NCI-H128 (cell line): ENCODE data around the gene SEPTIN8.

ENCODE experiments used
- DNase-seq: peaks from one replicate; lab custom pipeline; 2025; ENCODE audit not compliant: unreplicated experiment; lab: John Stamatoyannopoulos, UW

Gene SEPTIN8

DNA sequence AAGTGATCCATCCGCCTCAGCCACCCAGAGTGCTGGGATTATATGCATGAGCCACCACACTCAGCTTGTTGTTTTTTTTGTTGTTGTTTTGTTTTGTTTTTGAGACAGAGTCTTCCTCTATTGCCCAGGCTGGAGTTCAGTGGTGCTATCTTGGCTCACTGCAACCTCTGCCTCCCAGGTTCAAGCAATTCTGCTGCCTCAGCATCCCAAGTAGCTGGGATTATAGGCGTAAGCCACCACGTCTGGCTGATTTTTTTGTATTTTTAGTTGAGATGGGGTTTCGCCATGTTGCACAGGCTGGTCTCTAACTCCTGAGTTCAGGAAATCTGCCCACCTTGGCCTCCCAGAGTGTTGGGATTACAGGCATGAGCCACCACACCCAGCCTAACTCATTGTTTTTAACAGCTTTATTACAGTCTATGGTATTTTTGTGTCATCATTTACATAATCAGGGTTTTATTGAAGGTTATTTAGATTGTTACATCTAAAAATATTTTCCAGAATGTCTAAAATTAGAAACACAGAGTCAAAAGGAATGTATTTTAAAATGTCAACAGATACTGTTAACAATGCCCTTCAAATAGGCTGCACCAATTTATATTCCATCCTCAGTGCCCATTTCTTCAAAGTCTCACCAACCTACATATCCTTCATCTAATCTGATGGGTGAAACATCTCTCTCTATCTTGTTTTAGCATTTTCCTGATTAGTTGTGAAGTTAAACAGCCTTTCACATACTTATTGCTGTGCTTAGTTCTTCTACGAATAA is 58.3 kb downstream of the SEPTIN8 start:
- no peak for DNase-seq

DNA sequence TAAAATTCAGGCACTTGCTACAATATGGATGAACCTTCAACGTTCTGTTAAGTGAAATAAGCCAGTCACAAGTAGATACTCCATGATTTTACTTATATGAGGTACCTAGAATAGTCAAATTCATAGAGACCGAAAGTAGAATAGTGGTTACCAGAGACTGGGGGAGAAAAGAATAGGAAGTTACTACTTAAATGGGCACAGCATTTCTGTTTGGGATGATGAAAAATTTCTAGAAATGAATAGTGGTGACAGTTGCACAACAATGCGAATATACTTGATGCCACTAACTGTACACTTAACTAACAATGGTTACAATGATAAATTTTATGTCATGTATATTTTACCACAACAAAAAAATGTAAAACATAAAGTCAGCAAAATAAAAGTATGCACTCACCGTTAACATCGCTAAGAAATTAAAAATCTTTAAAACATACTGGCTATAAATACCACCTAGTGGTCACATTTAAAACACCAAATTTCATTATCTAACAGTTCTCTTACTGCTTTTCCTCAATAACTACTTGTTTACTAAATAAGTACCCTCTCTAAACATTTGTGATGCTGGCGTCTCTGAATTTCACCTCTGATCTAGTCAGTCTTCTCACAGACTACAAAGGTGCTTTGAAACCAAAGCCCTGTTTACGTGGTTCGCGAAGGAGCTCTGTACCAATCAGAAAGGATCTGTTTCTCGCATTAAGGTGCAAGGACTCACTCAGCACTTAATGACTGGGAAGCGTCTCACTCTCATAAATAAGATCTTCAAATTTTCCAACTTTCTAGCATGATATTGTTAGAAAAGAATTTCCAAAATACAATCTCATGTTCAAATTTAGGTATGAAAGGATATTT is 62.4 kb downstream of the SEPTIN8 start:
- no peak for DNase-seq

DNA sequence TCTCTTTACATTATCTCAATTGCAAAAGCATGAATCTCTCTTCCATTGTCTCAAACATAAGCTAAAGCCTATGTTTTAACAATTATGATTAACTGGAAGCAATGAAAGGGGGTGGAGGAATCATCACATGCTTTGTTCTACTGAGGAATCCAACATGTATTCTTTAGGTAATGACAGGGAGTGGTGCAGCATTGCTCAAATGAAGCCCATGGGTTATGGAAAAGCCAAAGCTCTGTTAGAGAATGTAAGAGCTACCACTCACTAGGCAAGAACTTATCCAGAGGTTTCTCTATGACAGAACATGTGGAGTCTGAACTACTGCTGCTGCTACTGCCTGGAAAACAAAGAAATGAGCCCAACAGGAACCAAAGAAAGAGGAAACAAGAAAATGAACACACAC is 68.4 kb downstream of the SEPTIN8 start:
- no peak for DNase-seq

DNA sequence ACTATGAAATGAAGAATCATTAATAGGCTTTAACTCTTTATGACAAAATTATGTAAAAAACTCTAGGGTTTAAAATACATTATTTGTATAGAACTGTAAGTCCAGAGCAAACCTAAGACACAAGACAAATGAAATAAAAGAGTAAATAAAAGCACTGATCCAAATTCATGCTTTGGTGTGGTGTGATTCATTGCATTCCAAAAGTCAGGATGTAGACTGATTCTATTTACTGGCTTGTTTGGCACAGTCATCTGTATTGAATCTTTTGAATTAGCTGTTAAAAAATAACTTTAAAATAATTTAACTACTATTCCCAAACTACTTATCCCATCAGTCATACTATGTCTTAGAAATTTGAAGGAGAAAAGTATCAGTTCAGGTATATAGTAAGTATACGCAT is 72.2 kb downstream of the SEPTIN8 start:
- DNase-seq: no peak
